C4-2B (cell line): ENCODE data around the gene GLI3.

Experiments
- ZFX ChIP-seq: fragments of 450-650 bp; IDR thresholded peaks from 2 replicates; pipeline ENCODE4 v1.6.1; 2017
- TF ChIP-seq, protein P1 (sequence below): fragments of 450-650 bp; conservative IDR thresholded peaks from 2 replicates; pipeline ENCODE4 v1.5.1; 2017; ENCODE audit warnings: mild to moderate bottlenecking

DNA sequence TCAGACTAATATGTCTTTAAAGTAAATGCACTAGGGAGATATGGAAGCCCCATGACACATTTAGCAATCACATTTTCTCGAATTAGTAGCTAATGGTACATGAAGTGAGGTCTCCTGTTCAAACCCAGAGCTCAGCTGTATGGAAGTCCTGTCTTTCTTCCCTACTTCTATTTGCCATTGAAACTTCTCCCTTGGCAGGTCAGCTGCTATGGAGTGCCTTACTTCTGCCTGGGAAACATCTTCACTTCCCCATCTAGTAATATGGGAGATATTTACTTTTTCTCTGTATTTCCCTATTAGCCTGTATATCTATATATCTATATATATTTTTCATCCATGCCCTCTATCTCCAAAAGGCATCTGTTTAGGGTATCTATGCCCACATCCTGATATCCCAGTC lies 308.8 kb downstream of the GLI3 start:
- TF ChIP-seq, protein P1, sequence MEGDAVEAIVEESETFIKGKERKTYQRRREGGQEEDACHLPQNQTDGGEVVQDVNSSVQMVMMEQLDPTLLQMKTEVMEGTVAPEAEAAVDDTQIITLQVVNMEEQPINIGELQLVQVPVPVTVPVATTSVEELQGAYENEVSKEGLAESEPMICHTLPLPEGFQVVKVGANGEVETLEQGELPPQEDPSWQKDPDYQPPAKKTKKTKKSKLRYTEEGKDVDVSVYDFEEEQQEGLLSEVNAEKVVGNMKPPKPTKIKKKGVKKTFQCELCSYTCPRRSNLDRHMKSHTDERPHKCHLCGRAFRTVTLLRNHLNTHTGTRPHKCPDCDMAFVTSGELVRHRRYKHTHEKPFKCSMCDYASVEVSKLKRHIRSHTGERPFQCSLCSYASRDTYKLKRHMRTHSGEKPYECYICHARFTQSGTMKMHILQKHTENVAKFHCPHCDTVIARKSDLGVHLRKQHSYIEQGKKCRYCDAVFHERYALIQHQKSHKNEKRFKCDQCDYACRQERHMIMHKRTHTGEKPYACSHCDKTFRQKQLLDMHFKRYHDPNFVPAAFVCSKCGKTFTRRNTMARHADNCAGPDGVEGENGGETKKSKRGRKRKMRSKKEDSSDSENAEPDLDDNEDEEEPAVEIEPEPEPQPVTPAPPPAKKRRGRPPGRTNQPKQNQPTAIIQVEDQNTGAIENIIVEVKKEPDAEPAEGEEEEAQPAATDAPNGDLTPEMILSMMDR = no peak
- no peak for TF ChIP-seq ZFX
